Body of pancreas (tissue), 4 donors: ENCODE measurements around the gene BMP7.

Source experiments
- POLR2A ChIP-seq, 3 donors: fragments of 450-650 bp; IDR thresholded peaks; one replicate each; pipeline ENCODE4 v1.6.1; 2016; ENCODE audit warnings: antibody characterized with exemption in 3 of 3, mild to moderate bottlenecking in 2 of 3
- TF ChIP-seq, protein P1 (sequence below), 7 experiments: fragments of 450-650 bp in 4 of 7; fragments of 200-600 bp in 3 of 7; sonication (generic) in 3 of 7; IDR thresholded peaks; one replicate each; pipeline ENCODE4 v1.5.1; 2016 to 2019; ENCODE audit warnings: antibody characterized with exemption in 7 of 7

DNA sequence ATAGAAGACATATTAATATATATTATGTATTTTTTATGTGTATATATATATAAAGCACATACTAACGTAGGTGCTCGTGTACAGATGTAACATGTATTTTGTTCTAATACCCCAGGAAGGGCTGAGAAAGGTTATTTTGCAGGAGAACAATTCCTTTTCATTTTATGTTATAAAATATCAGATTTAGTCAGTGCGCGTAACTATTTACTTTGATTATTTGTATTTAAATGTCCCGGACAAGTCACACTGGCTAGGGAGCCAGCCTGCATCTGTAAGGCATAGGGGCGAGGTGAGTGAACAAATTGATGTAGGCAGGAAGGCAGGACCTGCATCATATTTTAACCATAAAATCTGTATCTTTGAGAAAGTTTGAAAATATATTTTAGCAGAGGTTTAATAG is 74.1 kb downstream of the BMP7 start:
- TF ChIP-seq, protein P1, sequence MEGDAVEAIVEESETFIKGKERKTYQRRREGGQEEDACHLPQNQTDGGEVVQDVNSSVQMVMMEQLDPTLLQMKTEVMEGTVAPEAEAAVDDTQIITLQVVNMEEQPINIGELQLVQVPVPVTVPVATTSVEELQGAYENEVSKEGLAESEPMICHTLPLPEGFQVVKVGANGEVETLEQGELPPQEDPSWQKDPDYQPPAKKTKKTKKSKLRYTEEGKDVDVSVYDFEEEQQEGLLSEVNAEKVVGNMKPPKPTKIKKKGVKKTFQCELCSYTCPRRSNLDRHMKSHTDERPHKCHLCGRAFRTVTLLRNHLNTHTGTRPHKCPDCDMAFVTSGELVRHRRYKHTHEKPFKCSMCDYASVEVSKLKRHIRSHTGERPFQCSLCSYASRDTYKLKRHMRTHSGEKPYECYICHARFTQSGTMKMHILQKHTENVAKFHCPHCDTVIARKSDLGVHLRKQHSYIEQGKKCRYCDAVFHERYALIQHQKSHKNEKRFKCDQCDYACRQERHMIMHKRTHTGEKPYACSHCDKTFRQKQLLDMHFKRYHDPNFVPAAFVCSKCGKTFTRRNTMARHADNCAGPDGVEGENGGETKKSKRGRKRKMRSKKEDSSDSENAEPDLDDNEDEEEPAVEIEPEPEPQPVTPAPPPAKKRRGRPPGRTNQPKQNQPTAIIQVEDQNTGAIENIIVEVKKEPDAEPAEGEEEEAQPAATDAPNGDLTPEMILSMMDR (IDR thresholded peaks at IDR 0.05): no peak
- TF ChIP-seq POLR2A (IDR thresholded peaks at IDR 0.05): no peak
